Kidney epithelial cell (primary cell): ENCODE data around the gene AAR2. TPM values are rescaled to one million over a fixed set of nuclear protein-coding genes. Genes with fewer than 3 reads are reported as not detected.

Experiments used
- DNase-seq: peaks from one replicate; pipeline ENCODE4 v3.0.0-alpha.2; 2010; ENCODE audit warnings: low read depth
- H3K27me3 ChIP-seq: 2 replicates; pipeline ENCODE4 v1.6.0; 2011; ENCODE audit warnings: low read length; ENCODE audit not compliant: control insufficient read depth, insufficient read depth
- H3K36me3 ChIP-seq: 2 replicates; pipeline ENCODE4 v1.5.1; 2011; ENCODE audit warnings: low read length; ENCODE audit not compliant: control insufficient read depth, insufficient read depth
- H3K4me3 ChIP-seq: 2 replicates; pipeline ENCODE4 v1.5.1; 2011; ENCODE audit warnings: low read depth, mild to moderate bottlenecking, control low read depth, low read length
- CTCF ChIP-seq: IDR thresholded peaks from 2 replicates; pipeline ENCODE4 v1.5.1; 2011; ENCODE audit warnings: mild to moderate bottlenecking, moderate library complexity, low read length, control low read depth, inconsistent platforms; ENCODE audit not compliant: insufficient read depth, poor library complexity, severe bottlenecking
- total RNA-seq: library from RNA; depleted of rRNA; stranded (reverse); fragments of >200 nt; gene quantifications from 2 replicates; pipeline ENCODE4 v1.2.3, GENCODE V29; 2015

The AAR2 gene
- total RNA-seq, 1 donor from 2014 or later = 30.1 TPM

- no peak for DNase-seq
- TF ChIP-seq CTCF = no peak
- no peaks in the 10 kb centered on the region for H3K36me3 ChIP-seq
- H3K4me3 ChIP-seq = no peak overlapping the region
- H3K27me3 ChIP-seq = peaks cover 3% of the 10 kb centered on the region
Measured at GRCh38 chr20:36264426-36265246, 28.4 kb downstream of the AAR2 start.

GRCh38 chr20:36266189-36266588, 29.9 kb downstream of the AAR2 start:
- TF ChIP-seq CTCF = no peak

GRCh38 chr20:36267605-36268381, 31.5 kb downstream of the AAR2 start:
- peaks cover 3% of the 10 kb centered on the region for H3K27me3 ChIP-seq
- TF ChIP-seq CTCF = no peak
- no peak overlapping the region for H3K4me3 ChIP-seq
- H3K36me3 ChIP-seq = no peaks in the 10 kb centered on the region
- DNase-seq = no peak

More at GRCh38 chr20:36266189-36266588, 29.9 kb downstream of the AAR2 start:
- Histone ChIP-seq H3K36me3 (no peaks in the 10 kb centered on the region), H3K4me3 (no peak overlapping the region), H3K27me3 (peaks cover 3% of the 10 kb centered on the region)
- DNase-seq = no peak

GRCh38 chr20:36268440-36269342, 32.4 kb downstream of the AAR2 start:
- Histone ChIP-seq H3K36me3 (no peaks in the 10 kb centered on the region), H3K27me3 (peaks cover 5% of the 10 kb centered on the region), H3K4me3 (no peak overlapping the region)
- no peak for DNase-seq
- no peak for TF ChIP-seq CTCF

- no peak overlapping the region for H3K4me3 ChIP-seq
Measured at GRCh38 chr20:36269507-36269906, 33.2 kb downstream of the AAR2 start.

More at GRCh38 chr20:36269507-36269906, 33.2 kb downstream of the AAR2 start:
- Histone ChIP-seq H3K36me3 (no peaks in the 10 kb centered on the region), H3K27me3 (peaks cover 11% of the 10 kb centered on the region)
- no peak for TF ChIP-seq CTCF
- DNase-seq = no peak
